DMS 273 (cell line): ENCODE results near the gene MED23.

ENCODE experiments used
- DNase-seq: peaks from one replicate; lab custom pipeline; 2025; ENCODE audit not compliant: unreplicated experiment; lab: John Stamatoyannopoulos, UW

MED23 gene, protein sequence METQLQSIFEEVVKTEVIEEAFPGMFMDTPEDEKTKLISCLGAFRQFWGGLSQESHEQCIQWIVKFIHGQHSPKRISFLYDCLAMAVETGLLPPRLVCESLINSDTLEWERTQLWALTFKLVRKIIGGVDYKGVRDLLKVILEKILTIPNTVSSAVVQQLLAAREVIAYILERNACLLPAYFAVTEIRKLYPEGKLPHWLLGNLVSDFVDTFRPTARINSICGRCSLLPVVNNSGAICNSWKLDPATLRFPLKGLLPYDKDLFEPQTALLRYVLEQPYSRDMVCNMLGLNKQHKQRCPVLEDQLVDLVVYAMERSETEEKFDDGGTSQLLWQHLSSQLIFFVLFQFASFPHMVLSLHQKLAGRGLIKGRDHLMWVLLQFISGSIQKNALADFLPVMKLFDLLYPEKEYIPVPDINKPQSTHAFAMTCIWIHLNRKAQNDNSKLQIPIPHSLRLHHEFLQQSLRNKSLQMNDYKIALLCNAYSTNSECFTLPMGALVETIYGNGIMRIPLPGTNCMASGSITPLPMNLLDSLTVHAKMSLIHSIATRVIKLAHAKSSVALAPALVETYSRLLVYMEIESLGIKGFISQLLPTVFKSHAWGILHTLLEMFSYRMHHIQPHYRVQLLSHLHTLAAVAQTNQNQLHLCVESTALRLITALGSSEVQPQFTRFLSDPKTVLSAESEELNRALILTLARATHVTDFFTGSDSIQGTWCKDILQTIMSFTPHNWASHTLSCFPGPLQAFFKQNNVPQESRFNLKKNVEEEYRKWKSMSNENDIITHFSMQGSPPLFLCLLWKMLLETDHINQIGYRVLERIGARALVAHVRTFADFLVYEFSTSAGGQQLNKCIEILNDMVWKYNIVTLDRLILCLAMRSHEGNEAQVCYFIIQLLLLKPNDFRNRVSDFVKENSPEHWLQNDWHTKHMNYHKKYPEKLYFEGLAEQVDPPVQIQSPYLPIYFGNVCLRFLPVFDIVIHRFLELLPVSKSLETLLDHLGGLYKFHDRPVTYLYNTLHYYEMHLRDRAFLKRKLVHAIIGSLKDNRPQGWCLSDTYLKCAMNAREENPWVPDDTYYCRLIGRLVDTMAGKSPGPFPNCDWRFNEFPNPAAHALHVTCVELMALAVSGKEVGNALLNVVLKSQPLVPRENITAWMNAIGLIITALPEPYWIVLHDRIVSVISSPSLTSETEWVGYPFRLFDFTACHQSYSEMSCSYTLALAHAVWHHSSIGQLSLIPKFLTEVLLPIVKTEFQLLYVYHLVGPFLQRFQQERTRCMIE (N-terminal part only)

DNA sequence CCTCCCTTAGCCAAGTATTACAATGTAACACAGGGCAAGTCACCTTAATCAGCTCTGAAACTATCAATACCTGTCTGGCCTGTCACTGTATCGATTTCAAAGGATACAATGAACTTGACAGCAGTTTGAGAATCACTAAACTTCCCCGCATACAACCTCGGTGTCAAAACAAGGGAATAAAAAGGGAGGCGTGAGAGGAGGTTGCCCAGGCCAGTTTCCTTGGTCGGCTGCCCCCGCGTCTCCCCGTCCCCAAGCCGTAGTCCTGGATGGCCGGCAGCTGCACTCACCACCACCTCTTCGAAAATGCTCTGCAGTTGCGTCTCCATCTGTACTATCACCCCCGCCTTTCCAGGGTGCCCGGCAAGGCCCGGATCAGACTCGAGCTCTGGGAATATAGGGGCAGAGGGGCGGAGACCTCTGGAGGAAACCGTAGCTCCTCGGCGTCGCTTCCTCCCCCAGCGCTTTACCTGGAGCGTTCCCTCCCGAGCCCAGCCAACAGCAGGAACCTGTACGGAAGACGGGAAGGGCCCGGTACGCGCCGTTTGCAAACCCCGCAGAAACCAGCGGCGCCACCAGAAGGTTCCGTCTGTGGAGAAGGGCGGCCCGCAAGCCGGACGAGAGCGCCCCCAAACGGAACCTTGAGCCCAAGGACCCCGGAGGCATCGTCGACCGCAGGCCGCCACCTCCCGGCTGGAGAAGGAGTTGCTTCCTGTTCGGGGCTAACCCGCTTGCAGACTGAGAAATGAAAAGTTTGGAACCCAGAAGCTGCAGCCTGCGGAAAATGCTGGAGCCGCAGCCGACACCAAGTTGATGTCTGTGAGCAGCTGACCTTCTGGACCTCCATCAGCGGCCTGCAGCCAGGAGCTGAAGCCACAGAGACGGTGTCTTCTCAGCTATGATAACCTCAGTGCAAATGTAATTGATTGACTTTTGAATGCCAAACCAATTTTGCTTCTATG, at the start of gene MED23:
TSS of gene MED23 (minus strand) at position 519 of the 959 bp plus-strand sequence. CDS start at position 326, 193 bp downstream.
- peak; percentile 97 for DNase-seq

- no peak for DNase-seq
Measured at GRCh38 chr6:131673184-131673583, 45.1 kb upstream of the MED23 start.

DNA sequence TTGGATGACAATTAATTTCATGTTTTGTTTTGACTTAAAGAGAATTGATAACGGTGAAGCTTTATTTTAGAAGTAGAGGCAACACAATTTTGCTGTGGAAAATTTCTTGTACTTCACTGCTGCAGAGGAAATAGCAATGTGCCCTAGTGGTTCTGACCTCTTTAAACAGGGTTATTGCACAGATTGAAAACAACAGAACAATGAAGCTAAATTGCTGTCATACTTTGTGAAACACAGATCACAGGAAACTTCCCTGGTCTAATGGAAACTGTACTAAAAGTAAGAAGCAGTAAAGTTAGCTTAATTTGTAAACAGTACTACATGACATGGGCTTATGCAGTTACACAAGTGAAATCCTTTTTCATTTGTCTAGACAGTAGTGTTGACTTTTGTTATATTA, 41.8 kb upstream of the MED23 start:
- no peak for DNase-seq

DNA sequence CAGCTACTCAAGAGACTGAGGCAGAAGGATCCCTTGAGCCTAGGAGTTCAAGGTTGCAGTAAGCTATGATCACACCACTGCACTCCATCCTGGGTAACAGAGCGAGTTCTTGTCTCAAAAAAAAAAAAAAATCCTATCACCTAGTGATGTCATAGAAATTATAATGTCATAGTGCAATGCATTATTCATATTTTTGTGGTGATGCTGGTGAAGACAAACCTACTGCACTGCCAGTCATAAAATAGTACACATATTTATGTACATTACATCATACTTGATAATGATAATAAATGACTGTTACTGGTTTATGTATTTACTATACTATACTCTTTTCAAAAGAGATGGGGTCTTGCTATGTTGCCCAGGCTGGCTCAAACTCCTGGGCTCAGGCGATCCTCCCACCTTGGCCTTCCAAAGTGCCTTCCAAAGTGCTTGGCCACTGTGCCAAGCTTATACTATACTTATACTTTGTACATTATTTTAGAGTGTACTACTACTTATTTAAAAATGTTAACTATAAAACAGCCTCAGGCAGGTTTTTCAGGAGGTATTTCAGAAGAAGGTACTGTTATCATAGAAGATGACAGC, 35.6 kb upstream of the MED23 start:
- no peak for DNase-seq

GRCh38 chr6:131660195-131660594, 32.2 kb upstream of the MED23 start:
- no peak for DNase-seq

- DNase-seq: no peak
Measured at GRCh38 chr6:131658287-131658686, 30.2 kb upstream of the MED23 start.

- no peak for DNase-seq
Measured at GRCh38 chr6:131657630-131658111, 29.6 kb upstream of the MED23 start.

GRCh38 chr6:131657222-131657621, 29.2 kb upstream of the MED23 start:
- no peak for DNase-seq

DNA sequence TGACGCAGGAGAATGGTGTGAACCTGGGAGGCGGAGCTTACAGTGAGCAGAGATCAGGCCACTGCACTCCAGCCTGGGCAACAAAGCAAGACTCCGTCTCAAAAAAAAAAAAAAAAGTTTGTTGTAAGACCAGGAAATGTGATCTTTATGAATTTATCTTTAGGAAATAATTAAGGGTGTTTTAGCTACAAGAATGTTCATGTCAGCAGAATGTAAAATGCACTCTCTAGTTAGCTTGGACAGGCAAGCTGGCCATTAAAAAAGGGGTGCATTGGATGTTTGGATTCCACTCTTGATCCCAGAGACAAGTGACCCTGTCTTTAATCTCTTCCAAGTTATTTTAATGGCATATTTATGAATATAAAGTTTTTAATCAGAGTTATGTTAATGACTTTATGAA, 28.6 kb upstream of the MED23 start:
- no peak for DNase-seq

DNA sequence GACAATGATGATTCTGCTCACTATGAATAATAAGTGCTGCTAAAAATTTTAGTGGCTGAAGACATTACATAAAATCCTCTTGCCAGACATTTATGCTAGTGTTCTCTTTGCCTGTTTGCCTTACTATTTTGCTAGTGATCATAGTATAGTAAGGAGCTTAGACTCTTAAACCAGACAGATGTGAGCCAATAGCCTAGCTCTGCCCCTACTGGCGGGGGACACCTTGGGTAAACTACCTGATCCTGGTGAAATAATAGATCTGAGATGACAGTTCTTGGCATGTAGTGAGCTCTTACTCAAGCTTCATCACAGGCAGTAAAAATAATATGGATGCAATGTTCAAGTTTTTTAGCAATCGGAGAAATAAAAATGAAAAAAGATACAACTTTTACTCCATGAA, 27.9 kb upstream of the MED23 start:
- DNase-seq: no peak

- DNase-seq: no peak
Measured at GRCh38 chr6:131655387-131655786, 27.3 kb upstream of the MED23 start.

DNA sequence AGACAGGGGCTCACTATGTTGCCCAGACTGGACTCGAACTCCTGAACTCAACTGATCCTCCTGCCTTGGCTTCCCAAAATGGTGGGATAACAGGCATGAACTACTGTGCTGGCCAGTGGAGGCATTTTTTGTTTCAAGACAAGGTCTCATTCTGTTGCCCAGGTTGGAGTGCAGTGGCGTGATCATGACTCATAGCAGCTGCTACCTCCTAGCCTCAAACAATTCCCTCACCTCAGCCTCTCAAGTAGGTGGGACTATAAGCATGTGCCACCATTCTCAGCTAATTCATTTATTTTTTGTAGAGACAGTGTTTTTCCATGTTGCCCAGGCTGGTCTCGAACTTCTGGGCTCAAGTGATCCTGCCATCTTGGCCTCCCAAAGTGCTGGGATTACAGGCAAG, 26.3 kb upstream of the MED23 start:
- DNase-seq: no peak

GRCh38 chr6:131652472-131652871, 24.4 kb upstream of the MED23 start:
- no peak for DNase-seq

DNA sequence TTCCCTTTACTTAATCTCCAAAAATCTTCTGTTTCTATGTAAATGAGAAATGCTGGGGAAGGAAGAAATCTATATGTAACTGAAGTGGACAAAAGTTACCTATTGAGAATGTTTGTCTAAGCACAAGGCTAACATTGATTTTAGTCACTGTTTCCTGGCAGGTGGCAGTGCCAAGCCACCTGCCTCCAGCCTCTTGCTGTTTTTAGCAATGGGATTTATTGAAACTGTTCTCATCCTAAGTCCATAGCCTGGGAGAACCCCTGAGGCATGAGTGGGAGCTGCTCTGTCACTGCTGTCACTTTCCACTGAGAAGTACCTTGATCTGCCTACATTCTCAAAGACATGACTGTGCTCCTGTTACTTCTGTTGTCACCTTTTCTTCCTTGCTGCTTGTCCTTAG, 23.7 kb upstream of the MED23 start:
- no peak for DNase-seq

DNA sequence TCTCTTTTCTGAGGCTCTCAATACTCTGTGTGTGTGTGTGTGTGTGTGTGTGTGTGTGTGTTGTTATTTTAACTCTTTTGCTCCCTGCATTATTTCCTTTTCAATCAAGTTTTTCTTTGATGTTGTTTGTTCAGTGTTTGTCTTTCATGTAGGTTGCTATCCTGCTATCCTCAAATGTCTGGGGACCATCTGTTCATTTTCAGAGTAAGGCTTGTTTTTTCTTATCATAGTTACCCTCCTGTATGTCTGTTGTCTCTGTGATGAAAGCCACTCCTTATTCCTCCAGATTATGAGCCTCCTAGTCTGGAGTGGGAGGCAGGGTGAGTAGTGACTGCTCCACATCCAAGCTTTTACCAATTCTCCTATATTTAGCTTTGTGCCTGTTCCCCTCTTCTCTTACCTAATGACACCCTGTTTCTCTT, 18.2 kb upstream of the MED23 start:
- DNase-seq: no peak

- DNase-seq: no peak
Measured at GRCh38 chr6:131645846-131646245, 17.8 kb upstream of the MED23 start.

DNA sequence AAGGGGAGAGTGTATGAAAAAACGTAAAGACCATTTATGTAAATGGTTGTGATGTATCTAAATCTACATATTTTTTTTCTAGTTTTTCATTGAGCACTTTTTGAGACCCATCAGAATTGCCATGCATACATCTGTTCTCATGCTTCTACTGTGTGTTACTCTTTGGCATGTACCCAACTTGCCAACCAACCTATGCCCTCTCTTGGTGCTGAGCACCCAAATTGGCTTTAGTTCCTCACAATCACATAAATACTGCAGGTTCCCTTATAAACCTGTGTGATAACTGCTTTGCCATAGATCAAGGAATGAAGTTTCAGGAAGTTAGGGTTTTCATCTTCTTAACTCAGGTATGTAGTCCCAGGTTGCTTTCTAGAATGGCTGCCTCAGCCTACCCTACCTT, 16.9 kb upstream of the MED23 start:
- no peak for DNase-seq

- DNase-seq: no peak
Measured at GRCh38 chr6:131643855-131644460, 15.9 kb upstream of the MED23 start.

DNA sequence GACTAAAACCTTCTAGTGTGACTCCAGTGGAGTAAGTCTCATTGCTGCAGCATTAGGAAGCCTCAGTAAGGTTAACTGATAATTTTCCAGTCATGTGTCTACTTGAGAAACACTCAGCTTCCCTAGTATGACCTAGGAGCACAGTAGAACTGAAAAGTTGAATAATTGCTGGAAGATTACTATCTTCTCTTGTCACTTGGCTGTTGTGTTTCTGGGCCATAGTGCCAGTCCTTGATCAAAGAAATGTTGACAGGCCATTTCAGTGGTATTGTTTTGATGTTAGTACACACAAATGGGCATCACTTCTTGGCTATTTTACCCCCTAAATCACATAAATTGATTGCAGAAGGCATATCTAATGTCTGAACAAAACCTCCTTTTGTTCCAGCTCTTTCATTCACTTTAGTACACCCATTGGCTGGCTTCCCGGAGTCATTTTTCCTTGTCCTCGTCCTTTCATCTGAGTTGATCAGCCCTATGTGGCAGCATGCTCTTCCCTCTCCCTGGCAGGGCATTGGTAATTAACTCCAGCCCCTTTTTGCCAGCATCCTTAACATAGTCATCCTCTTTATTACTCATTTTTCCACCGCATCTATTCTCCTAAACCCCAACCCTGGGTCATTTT, 15.1 kb upstream of the MED23 start:
- DNase-seq: no peak
